K562 (cell line): Measurements from ENCODE around the gene ZNF74. TPM values are rescaled to one million over a fixed set of nuclear protein-coding genes. Genes with fewer than 3 reads are reported as not detected.

ENCODE experiments used
- ATF3 ChIP-seq, 2 experiments: fragments of 450-650 bp in 1 of 2; sonication (generic) in 1 of 2; formaldehyde crosslinking in 1 of 2; IDR thresholded peaks in 1 of 2; conservative IDR thresholded peaks in 1 of 2; 2 replicates each; pipeline versions ENCODE4 v1.6.1 to v1.8.1; 2016 to 2023; ENCODE audit warnings: mild to moderate bottlenecking in 2 of 2, moderate library complexity in 2 of 2, inconsistent platforms in 1 of 2, missing genetic modification reagents in 1 of 2
- ATF6 ChIP-seq: sonication (generic); formaldehyde crosslinking; IDR thresholded peaks from 2 replicates; pipeline ENCODE4 v1.4.0; 2020; ENCODE audit warnings: mild to moderate bottlenecking, missing genetic modification reagents
- CBFA2T2 ChIP-seq: fragments of 450-650 bp; conservative IDR thresholded peaks from 2 replicates; pipeline ENCODE4 v1.6.1; 2017; ENCODE audit warnings: mild to moderate bottlenecking
- CHCHD3 ChIP-seq: fragments of 250-450 bp; sonication (Bioruptor Pico); IDR thresholded peaks from 2 replicates; pipeline ENCODE4 v2.1.2; 2022; ENCODE audit warnings: mild to moderate bottlenecking
- CUX1 ChIP-seq: fragments of 200-800 bp; sonication (Bioruptor generic); IDR thresholded peaks from 2 replicates; pipeline ENCODE4 v1.6.1; 2016; ENCODE audit warnings: missing genetic modification characterization, missing compliant biosample characterization
- GATAD2A ChIP-seq: fragments of 450-650 bp; IDR thresholded peaks from 2 replicates; pipeline ENCODE4 v1.6.1; 2017
- KLF1 ChIP-seq: fragments of 450-650 bp; IDR thresholded peaks from 2 replicates; pipeline ENCODE4 v1.6.1; 2016; ENCODE audit warnings: missing genetic modification characterization, missing compliant biosample characterization
- L3MBTL2 ChIP-seq: fragments of 450-650 bp; IDR thresholded peaks from 2 replicates; pipeline ENCODE4 v1.6.1; 2016; ENCODE audit warnings: mild to moderate bottlenecking, moderate library complexity
- MAFG ChIP-seq: fragments of 450-650 bp; conservative IDR thresholded peaks from 2 replicates; pipeline ENCODE4 v1.6.1; 2016; ENCODE audit warnings: missing genetic modification characterization, missing compliant biosample characterization
- NUFIP1 ChIP-seq: fragments of 450-650 bp; IDR thresholded peaks from 2 replicates; pipeline ENCODE4 v1.6.1; 2018; ENCODE audit not compliant: partially characterized antibody
- RAD21 ChIP-seq, 2 experiments: fragments of 250-450 bp in 1 of 2; fragments of 450-650 bp in 1 of 2; sonication (Bioruptor Pico) in 1 of 2; formaldehyde crosslinking in 1 of 2; IDR thresholded peaks in 1 of 2; conservative IDR thresholded peaks in 1 of 2; 2 replicates each; pipeline versions ENCODE4 v1.4.0 to v1.8.0; 2020 to 2022; ENCODE audit warnings: mild to moderate bottlenecking in 2 of 2, moderate library complexity in 1 of 2
- RCOR1 ChIP-seq, 2 experiments: IDR thresholded peaks; 2 replicates each; pipeline ENCODE4 v1.6.1; 2012; ENCODE audit warnings: low read depth in 2 of 2, low read length in 2 of 2, borderline replicate concordance in 1 of 2, improper control_type of control experiment in 1 of 2
- SNRNP70 ChIP-seq: fragments of 200-400 bp; formaldehyde crosslinking; optimal IDR thresholded peaks from 2 replicates; pipeline ENCODE3; 2017; ENCODE audit warnings: low read depth, low read length
- YY1 ChIP-seq, 3 experiments: IDR thresholded peaks; 2 replicates each; pipeline ENCODE4 v1.6.1; 2011; ENCODE audit warnings: low read length in 2 of 3, mild to moderate bottlenecking in 2 of 3, moderate library complexity in 2 of 3, borderline replicate concordance in 1 of 3, control low read depth in 1 of 3, low read depth in 1 of 3; ENCODE audit not compliant: insufficient read depth in 3 of 3, insufficient replicate concordance in 2 of 3, control insufficient read depth in 1 of 3, insufficient read length in 1 of 3; ENCODE audit errors: extremely low read depth in 1 of 3
- ZBTB9 ChIP-seq: fragments of 450-650 bp; formaldehyde crosslinking; IDR thresholded peaks from 2 replicates; pipeline ENCODE4 v1.4.0; 2020; ENCODE audit warnings: mild to moderate bottlenecking, moderate library complexity
- ZSCAN29 ChIP-seq: fragments of 450-650 bp; IDR thresholded peaks from 2 replicates; pipeline ENCODE4 v1.6.1; 2017
- polyA plus RNA-seq, 8 experiments: library from polyadenylated mRNA; depleted of rRNA in 4 of 8; stranded (reverse) in 5 of 8; unstranded in 3 of 8; fragments of >200 nt; fragmentation: Nextera tagmentation in 2 of 8; fragmentation: Illumina TruSeq in 1 of 8; extraction: Ambion mirVana in 2 of 8; extraction: Trizol in 1 of 8; gene quantifications; 2 replicates each; pipeline versions ENCODE4 v1.2.1 to v1.2.3, GENCODE V29; 2011 to 2014; ENCODE audit warnings: inconsistent platforms in 1 of 8, missing spikeins in 1 of 8
- total RNA-seq, 7 experiments: library from RNA; depleted of rRNA in 6 of 7; stranded (reverse); fragments of >200 nt in 6 of 7; fragmentation: Illumina TruSeq in 2 of 7; extraction: Trizol in 2 of 7; gene quantifications; 2 replicates each; pipeline versions ENCODE4 v1.2.1 to v1.2.3, GENCODE V29; 2011 to 2021; ENCODE audit warnings: low replicate concordance in 1 of 7

ZNF74 gene
- total and polyA plus RNA-seq, 9 of the 15 experiments (the other 6 are each of a cell fraction or from before 2014, with no cell fraction given): 2.4 to 53.5 (median 31.5) TPM

GRCh38 chr22:20418211-20418788 lies 24.3 kb downstream of the ZNF74 start (continued):
- TF ChIP-seq YY1 (IDR thresholded peaks at IDR 0.05; ENCODE audit: borderline replicate concordance in 1 of 3, control insufficient read depth in 1 of 3, extremely low read depth in 1 of 3, insufficient read depth in 3 of 3, insufficient read length in 1 of 3, insufficient replicate concordance in 2 of 3, low read depth in 1 of 3, low read length in 2 of 3) (peak; percentile 14 to 83 (median 82)), RAD21 (CRISPR knock-in tag; conservative IDR thresholded peaks at IDR 0.05 in 1 of 2, IDR thresholded peaks at IDR 0.05 in 1 of 2) (peak; percentile 100), CBFA2T2 (0 out of 2 replicates have a peak, but pooled peaks have one; percentile 21), KLF1 (peak; percentile 73; the same call in 1 of the 2 replicates), ZBTB9 (CRISPR knock-in tag) (peak; percentile 92), RCOR1 (IDR thresholded peaks at IDR 0.05; ENCODE audit: borderline replicate concordance in 1 of 2, low read depth in 2 of 2, low read length in 2 of 2) (peak in 1 of 2 experiments; percentile 80; a peak in 1 of 4 replicates), SNRNP70 (no peak), MAFG (tag) (no peak), NUFIP1 (peak; percentile 88), CHCHD3 (CRISPR knock-in tag) (peak; percentile 88), L3MBTL2 (peak; percentile 96), ATF6 (CRISPR knock-in tag) (no peak), GATAD2A (peak; percentile 82; the same call in 1 of the 2 replicates), ATF3 (IDR thresholded peaks at IDR 0.05) (no peak), ATF3 (CRISPR knock-in tag; conservative IDR thresholded peaks at IDR 0.05) (peak; percentile 93), ZSCAN29 (no peak), CUX1 (CRISPR knock-in tag) (no peak)
